GOT3 (cell line): ENCODE measurements around the gene PCDH15.
"Not testable (repeated sequence)": the region's sequence is repeated elsewhere in the genome, so short reads cannot be mapped to it uniquely, and the experiment has no call there.

Experiments
- DNase-seq: peaks from one replicate; lab custom pipeline; 2025; ENCODE audit warnings: mixed read lengths; lab: John Stamatoyannopoulos, UW

The PCDH15 gene

GRCh38 chr10:54554028-54554427 lies 247.0 kb downstream of the PCDH15 start:
- no peak for DNase-seq

DNA sequence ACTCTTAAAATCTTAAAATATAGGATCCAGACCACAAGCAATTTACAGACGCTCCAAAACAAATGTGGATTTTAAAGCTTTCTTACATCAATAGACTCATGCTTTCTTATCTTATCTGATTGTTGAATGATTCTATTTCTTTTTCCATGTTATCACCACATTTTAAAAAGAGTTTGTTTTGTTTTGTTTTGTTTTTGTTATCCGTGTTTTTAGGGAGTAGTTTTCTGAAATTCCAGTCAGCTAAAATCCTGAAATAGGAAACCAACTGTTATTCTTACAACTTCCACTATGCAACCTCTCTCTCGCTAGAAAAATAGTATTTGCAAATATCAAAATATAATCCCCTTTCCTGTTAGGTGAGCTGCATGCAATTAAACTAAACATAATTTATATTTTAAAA lies 251.0 kb downstream of the PCDH15 start:
- no peak for DNase-seq

DNA sequence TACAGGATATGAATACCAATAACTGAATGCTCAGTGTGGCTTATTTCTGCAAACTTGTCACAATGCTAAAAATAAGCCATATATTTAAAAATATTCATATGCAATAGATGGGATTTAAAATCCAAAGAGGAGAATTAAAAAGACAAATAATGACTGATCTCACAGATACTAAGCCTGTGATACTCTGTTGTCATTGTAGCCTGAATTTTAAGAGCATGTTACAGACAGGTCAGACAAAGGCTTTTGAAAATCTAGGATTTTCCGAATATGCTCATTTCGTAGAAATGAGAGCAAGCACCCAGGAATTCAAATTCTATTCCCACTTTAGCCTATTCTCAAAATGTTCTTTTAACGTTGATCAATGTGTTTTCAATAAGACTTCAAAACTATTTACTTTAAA lies 269.7 kb downstream of the PCDH15 start:
- no peak for DNase-seq

GRCh38 chr10:54530299-54530698 lies 270.7 kb downstream of the PCDH15 start:
- no peak for DNase-seq

- no peak for DNase-seq
Measured at GRCh38 chr10:54525816-54526215, 275.2 kb downstream of the PCDH15 start.

DNA sequence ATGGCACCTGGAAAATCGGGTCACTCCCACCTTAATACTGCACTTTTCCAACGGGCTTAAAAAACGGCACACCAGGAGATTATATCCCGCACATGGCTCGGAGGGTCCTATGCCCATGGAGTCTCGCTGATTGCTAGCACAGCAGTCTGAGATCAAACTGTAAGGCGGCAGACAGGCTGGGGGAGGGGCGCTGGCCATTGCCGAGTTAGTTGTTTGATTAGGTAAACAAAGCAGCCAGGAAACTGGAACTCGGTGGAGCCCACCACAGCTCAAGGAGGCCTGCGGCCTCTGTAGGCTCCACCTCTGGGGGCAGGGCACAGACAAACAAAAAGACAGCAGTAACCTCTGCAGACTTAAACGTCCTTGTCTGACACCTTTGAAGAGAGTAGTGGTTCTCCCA lies 285.8 kb downstream of the PCDH15 start:
- DNase-seq: not testable (repeated sequence)

GRCh38 chr10:54503863-54504262 lies 297.2 kb downstream of the PCDH15 start:
- DNase-seq: no peak

GRCh38 chr10:54501929-54502328 lies 299.1 kb downstream of the PCDH15 start:
- no peak for DNase-seq

GRCh38 chr10:54496852-54497251 lies 304.2 kb downstream of the PCDH15 start:
- DNase-seq: no peak

GRCh38 chr10:54487743-54488142 lies 313.3 kb downstream of the PCDH15 start:
- DNase-seq: no peak

- no peak for DNase-seq
Measured at GRCh38 chr10:54485971-54486370, 315.1 kb downstream of the PCDH15 start.

GRCh38 chr10:54484186-54484585 lies 316.8 kb downstream of the PCDH15 start:
- DNase-seq: no peak

- DNase-seq: no peak
Measured at GRCh38 chr10:54478601-54479000, 322.4 kb downstream of the PCDH15 start.

DNA sequence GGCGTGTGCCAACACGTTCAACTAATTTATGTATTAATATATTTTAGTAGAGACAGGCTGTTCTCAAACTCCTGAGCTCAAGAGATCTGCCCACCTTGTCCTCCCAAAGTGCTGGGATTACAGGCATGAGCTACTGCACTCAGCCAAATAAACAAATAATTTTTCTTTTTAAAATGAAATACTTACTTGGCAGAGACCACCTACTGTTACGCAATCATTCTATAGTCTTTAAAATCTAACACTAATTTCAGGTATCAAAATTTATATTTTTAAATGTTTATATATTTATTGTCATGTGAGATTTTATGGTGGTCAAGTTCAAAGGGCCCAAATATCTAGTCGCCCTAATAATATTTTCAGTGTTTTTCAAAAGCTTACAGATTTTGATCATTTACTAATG lies 323.3 kb downstream of the PCDH15 start:
- no peak for DNase-seq

GRCh38 chr10:54470324-54470631 lies 330.8 kb downstream of the PCDH15 start:
- DNase-seq: no peak

- no peak for DNase-seq
Measured at GRCh38 chr10:54469587-54470323, 331.3 kb downstream of the PCDH15 start.

DNA sequence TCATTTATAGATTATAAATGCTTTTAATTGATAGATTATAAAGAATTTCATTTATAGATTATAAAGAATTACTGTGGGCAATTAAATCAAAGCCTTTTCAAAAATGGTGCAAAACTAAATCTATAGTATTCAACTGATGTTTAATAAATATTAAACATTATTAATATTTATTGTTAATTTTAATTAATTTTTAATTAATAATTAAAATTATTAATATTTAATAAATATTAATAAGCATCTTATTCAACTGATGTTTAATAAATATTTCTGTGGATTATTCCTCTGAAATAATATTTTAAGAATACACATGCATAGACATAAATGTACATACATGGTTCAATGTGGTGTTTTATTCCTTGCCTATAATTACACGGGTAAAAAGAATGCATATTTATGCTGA lies 346.8 kb downstream of the PCDH15 start:
- DNase-seq: no peak

GRCh38 chr10:54449056-54449455 lies 352.0 kb downstream of the PCDH15 start:
- no peak for DNase-seq

- no peak for DNase-seq
Measured at GRCh38 chr10:54444170-54444569, 356.9 kb downstream of the PCDH15 start.

GRCh38 chr10:54441275-54441674 lies 359.8 kb downstream of the PCDH15 start:
- DNase-seq: no peak

- no peak for DNase-seq
Measured at GRCh38 chr10:54434782-54435181, 366.2 kb downstream of the PCDH15 start.

GRCh38 chr10:54415483-54415882 lies 385.5 kb downstream of the PCDH15 start:
- DNase-seq: no peak

DNA sequence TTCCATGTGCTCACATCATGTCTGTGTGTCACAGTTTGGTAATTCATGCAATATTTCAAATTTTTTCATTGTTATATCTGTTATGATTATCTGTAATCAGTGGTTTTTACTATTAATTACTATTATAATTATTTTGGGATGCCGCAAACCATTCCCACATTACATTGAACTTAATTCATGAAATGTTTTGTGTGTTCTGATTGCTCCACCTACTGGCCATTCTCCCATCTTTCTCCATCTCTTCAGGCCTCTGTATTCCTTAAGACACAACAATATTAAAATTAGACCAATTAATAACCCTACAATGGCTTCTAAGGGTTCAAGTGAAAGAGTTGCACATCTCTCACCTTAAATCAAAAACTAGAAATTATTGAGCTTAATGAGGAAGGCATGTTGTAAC lies 398.5 kb downstream of the PCDH15 start:
- DNase-seq: no peak

DNA sequence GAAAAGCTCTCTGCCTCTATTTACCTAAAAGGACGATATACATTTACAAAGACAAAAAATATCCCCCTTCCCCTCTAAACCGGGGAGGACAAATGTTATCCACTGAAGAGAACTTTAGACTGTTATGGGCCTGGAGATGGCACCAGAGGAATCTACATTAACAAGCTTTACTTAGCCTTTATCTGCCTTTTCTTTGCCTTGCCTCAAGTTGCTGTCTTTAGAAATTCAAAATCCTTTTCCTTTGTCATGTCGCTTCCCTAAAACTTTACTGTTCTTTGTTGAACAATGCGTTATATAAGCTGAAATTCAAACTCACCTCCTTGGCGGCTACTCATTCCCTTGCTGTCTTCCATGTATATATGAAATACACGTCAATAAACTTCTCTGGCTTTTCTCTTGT lies 405.0 kb downstream of the PCDH15 start:
- DNase-seq: no peak

DNA sequence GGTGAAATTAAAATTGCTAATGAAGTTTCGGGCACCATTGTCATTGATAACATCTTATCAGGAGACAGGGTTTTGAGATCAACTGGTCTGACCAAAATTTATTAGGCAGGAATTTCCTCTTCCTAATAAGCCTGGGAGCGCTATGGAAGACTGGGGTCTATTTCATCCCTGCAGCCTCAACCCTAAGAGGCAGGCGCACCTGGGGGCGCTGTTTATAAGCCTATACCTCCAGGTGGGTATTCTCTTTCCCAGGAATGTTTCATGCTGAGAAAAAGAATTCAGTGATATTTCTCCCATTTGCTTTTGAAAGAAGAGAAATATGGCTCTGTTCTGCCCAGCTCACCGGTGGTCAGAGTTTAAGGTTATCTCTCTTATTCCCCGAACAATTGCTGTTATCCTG lies 406.4 kb downstream of the PCDH15 start:
- not testable (repeated sequence) for DNase-seq
